ENCODE data around the gene ALDH4A1. TPM values are rescaled to one million over a fixed set of nuclear protein-coding genes. Genes with fewer than 3 reads are reported as not detected.

ALDH4A1 gene
- total RNA-seq, 3 donors from 2014 or later, result 2.7 to 7.7 (median 5.6) TPM

- intact Hi-C loops (cut with DNase I, micrococcal nuclease), result no loop called here
- TF ChIP-seq, protein P1, sequence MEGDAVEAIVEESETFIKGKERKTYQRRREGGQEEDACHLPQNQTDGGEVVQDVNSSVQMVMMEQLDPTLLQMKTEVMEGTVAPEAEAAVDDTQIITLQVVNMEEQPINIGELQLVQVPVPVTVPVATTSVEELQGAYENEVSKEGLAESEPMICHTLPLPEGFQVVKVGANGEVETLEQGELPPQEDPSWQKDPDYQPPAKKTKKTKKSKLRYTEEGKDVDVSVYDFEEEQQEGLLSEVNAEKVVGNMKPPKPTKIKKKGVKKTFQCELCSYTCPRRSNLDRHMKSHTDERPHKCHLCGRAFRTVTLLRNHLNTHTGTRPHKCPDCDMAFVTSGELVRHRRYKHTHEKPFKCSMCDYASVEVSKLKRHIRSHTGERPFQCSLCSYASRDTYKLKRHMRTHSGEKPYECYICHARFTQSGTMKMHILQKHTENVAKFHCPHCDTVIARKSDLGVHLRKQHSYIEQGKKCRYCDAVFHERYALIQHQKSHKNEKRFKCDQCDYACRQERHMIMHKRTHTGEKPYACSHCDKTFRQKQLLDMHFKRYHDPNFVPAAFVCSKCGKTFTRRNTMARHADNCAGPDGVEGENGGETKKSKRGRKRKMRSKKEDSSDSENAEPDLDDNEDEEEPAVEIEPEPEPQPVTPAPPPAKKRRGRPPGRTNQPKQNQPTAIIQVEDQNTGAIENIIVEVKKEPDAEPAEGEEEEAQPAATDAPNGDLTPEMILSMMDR (IDR thresholded peaks at IDR 0.05), result no peak
- Histone ChIP-seq H3K4me3 (no peak overlapping the region), H3K36me3 (ENCODE audit: low read depth) (no peaks in the 10 kb centered on the region), H3K4me1 (ENCODE audit: low read depth) (peaks cover 4% of the 10 kb centered on the region), H3K9me3 (no peaks in the 10 kb centered on the region)
- DNase-seq (no peak), ATAC-seq (no peak)
Observed at GRCh38 chr1:18876210-18876609, 26.1 kb downstream of the ALDH4A1 start.

DNA sequence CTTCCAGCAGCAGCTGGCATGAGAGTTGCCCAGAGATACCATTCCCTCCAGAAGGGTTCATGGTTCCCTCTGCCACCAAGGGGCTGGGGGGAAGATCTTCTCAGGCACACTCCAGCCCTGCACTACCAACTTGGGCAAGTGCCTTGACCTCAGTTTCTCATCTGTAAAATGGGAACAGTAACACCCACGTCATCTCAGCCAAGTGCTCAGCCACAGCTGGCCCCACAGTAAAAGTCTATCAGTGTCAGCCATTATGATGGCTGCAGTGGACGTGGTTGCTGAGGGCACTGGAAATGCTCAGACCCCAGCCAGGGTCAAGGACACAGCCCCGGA, 26.6 kb downstream of the ALDH4A1 start:
- Histone ChIP-seq H3K9me3 (no peaks in the 10 kb centered on the region), H3K4me3 (no peak overlapping the region), H3K36me3 (ENCODE audit: low read depth) (no peaks in the 10 kb centered on the region), H3K4me1 (ENCODE audit: low read depth) (peaks cover 4% of the 10 kb centered on the region)
- ATAC-seq (no peak), DNase-seq (no peak)
- TF ChIP-seq, protein P1 (IDR thresholded peaks at IDR 0.05), result no peak
- intact Hi-C loops (cut with DNase I, micrococcal nuclease), result no loop called here

DNA sequence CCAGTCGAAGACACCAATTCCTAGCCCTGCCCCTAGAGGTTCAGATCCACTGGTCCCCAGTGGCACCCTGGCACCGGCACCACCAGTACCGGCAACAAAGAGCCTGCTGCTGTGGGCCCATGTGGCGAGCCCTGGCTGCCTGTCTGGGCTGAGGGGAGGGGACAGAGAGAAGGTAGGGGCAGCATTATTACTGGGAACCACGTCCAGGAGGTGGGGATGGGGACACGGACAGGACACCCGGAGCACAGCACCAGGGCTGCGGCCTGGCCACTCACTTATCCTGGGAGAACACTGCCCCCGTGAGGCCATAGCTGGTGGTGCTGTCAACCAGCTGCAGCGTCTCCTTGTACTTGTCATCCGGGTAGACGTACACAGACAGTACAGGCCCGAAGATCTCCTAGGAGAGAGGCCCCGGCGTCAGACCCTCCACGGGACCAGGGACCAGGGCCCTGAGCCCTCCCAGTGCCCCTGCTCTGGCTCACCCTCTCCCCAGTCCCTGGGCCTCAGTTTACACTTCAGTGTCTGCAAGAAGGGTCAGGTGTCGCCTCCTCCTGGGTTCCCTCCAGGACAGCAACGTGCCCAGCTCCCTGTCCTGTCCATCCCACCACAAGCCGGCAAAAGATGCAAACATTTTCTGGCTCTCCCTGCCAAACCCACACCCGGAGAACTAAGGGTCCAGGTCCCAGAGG, 27.1 kb downstream of the ALDH4A1 start:
- peak; percentile 93 for ATAC-seq

GRCh38 chr1:18874600-18874999, 27.8 kb downstream of the ALDH4A1 start:
- peaks cover 4% of the 10 kb centered on the region for H3K4me1 ChIP-seq (ENCODE audit: low read depth)
- H3K9me3 ChIP-seq, result no peaks in the 10 kb centered on the region
- no peak overlapping the region for H3K4me3 ChIP-seq
- no peaks in the 10 kb centered on the region for H3K36me3 ChIP-seq (ENCODE audit: low read depth)
- ATAC-seq (peak; percentile 83), DNase-seq (peak in 2 of 3 donors; percentile 64 to 66)
- intact Hi-C loops (cut with DNase I, micrococcal nuclease), result no loop called here
- TF ChIP-seq, protein P1 (IDR thresholded peaks at IDR 0.05), result no peak

More for the DNA sequence above, 27.1 kb downstream of the ALDH4A1 start:
- DNase-seq, result peak; percentile 81 to 93 (median 90)
- H3K4me3 ChIP-seq, result no peak overlapping the region
- no peaks in the 10 kb centered on the region for H3K9me3 ChIP-seq
- intact Hi-C loops (cut with DNase I, micrococcal nuclease), result no loop called here
- no peaks in the 10 kb centered on the region for H3K36me3 ChIP-seq (ENCODE audit: low read depth)
- TF ChIP-seq, protein P1 (IDR thresholded peaks at IDR 0.05), result peak; percentile 86
- H3K4me1 ChIP-seq (ENCODE audit: low read depth), result peaks cover 4% of the 10 kb centered on the region

- no peaks in the 10 kb centered on the region for H3K36me3 ChIP-seq (ENCODE audit: low read depth)
- peaks cover 4% of the 10 kb centered on the region for H3K4me1 ChIP-seq (ENCODE audit: low read depth)
- H3K4me3 ChIP-seq, result no peak overlapping the region
- intact Hi-C loops (cut with DNase I, micrococcal nuclease), result no loop called here
- DNase-seq (no peak), ATAC-seq (no peak)
- no peaks in the 10 kb centered on the region for H3K9me3 ChIP-seq
- TF ChIP-seq, protein P1 (IDR thresholded peaks at IDR 0.05), result no peak
Observed at GRCh38 chr1:18874036-18874435, 28.3 kb downstream of the ALDH4A1 start.
